Superior temporal gyrus (tissue), 1 donor: ENCODE measurements around the gene TECTA.
"Not testable (repeated sequence)": the region's sequence is repeated elsewhere in the genome, so short reads cannot be mapped to it uniquely, and the experiment has no call there.

Experiments used
- DNase-seq: peaks from one replicate; pipeline ENCODE4 v3.0.0-alpha.2; 2016; ENCODE audit errors: extremely low spot score

The TECTA gene

DNA sequence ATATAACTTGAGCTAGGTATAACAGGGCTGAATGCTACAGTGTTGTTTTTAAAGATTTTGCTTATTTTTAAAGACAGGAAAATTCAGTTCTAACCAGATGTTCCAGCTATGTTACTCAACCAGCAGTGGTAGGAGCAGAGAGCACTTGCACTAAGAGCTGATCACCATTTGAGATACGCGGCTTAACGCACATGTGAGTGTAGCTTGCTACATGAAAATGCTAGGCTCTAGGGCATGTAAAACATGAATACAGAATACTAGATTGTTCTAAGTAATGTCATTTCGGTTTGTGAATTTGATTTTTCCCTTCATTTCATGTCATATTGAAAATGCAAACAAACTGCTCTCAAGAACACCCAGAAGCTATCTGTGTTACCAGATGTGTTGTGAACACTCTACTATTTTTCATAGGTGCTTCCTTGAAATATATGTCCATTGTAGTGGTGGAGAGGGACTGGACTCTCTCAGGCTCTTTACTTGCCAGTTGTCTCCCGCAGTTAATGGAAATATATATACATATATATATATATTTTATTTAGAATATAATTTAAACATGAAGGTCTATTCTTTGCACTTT is 10.8 kb upstream of the TECTA start:
- DNase-seq, result no peak

GRCh38 chr11:121091492-121092152 is 9.4 kb upstream of the TECTA start:
- DNase-seq, result peak; percentile 25

GRCh38 chr11:121095561-121095960 is 5.5 kb upstream of the TECTA start:
- no peak for DNase-seq

GRCh38 chr11:121099364-121099763 is 1.7 kb upstream of the TECTA start:
- DNase-seq, result no peak

DNA sequence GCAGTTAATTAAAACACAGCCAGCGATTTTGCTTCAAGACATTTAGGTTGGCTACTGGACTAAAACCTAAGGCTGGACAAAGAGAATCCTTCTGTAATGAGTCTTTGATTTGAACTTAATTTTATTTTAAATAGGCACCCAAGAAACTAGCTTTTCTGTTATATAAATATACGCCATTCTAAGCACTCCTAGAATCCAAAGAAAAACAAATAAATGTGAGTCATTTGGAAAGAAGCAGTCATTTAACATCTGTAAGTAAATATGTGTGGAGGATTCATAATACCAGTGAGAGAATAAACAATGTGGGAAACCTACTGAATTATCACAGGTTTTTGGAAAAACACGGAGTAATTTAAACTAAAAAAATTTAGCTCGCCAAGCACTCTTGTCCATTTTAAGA is 1.2 kb upstream of the TECTA start:
- DNase-seq, result no peak

- DNase-seq, result no peak
Observed at GRCh38 chr11:121104312-121104762, 3.3 kb downstream of the TECTA start.

DNA sequence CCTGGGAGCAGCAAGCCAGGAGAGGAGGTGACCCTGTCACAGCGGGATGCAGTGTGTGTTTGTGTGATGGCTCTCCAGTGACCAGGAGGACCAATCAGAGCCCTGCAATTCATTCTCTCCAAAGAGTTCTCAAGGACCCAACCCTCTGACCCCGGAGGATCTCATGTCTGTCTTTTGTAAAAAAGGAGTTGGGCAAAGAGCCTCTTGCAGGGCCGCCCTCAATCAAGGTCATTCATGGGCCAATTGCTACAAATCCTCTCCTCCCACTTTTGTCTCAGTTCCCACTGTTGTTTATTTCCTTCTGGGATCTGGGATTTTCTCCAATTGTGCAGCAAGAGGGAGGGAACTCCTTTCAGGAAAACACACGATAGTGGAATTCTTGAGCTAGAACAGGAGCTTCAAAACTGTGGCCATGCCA is 4.0 kb downstream of the TECTA start:
- DNase-seq, result no peak

GRCh38 chr11:121105481-121106195 is 4.6 kb downstream of the TECTA start:
- DNase-seq, result no peak

GRCh38 chr11:121106812-121107211 is 5.8 kb downstream of the TECTA start:
- DNase-seq, result no peak

- no peak for DNase-seq
Observed at GRCh38 chr11:121108413-121108812, 7.4 kb downstream of the TECTA start.

DNA sequence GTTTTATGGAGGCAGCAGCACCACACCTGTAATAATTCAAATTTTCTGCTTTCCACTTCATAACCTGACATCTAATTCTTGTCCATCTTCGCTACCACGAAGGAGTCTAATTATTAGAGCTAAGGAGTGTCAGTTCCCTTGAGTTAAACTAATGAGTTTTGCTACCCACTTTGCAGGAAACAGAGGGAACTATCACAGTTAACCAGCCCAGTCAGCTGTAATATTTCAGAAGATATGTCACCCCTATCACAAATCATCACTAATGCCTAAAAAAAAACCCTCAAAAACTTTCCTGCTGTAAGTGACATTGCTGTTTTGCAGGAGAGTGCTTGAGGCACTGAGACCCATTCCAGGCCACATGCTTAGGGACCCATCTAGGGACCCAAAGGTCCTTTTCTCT is 8.4 kb downstream of the TECTA start:
- no peak for DNase-seq

DNA sequence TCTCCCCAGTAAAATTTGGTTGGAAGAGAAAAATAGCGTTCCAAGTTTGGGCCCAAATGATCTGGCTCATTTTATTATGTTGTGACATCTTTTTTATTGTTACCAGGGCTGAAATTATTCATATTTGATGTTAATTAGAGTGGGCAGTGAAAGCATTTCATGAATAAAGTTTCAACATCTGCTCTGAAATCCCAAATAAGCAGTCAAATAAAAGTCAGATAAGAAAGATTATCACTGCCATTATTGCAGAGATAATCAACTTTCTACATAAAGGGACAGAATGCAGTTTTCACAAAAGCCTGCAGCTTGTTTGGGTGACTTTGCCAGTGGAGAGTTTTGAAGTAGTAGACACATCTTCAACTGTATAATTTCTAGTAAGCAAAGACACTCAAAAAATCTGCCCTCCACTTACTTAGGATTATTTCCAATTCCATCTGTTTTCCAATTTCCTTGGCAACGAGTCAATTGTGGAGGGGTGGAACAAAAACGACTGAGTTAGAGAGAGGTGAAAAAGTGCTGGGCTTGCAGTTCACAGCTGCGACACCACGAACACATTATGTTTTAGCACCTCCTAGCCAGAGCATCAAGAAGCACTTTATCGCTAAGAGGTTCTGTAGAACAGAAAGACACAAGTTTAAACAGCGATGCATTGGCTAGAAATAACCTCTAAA is 9.0 kb downstream of the TECTA start:
- DNase-seq, result no peak

- DNase-seq, result no peak
Observed at GRCh38 chr11:121110871-121111724, 10.1 kb downstream of the TECTA start.

DNA sequence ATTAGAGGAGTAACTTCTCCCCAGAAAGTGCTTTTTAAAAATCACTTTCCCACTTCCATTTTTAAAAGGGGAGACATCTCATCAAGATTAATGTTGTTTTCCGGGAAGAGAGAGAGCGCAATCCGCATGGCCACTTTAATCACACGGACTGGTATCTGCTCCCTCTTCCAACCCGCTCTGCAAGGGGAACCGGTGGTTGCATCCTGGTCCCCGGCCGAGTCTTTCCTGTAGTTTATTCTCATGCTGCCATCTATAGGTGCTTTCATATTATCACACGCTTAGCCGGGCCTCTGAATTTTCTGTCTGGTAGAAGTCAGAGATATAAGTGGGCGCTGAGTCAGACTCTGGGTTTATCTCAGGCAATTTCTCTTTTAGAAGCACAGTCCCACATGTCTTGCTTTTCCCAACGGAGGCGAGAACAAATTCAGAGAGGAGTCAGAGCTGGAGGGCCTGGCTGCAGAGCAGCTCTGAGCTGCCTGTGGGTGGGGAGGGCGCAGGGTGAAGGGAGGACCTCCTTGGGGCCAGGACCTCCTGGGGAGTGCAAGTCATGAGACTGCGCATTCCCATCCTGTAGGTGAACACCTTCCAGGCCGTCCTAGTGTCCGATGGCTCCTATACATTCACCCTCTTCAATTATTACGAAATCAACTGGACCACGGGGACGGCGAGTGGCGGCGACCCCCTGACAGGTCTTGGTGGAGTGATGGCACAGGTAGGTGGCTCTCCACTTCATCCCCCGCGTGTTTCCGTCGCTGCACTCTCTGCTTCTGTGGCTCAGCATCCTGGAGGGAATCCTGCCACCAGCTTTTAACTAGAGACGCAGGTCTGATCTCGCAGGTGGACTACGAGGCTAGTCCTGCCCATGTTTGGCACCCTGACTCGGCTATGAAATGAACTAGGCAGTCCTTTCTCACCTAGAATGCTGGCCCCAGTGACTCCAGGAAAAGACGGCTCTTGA is 11.7 kb downstream of the TECTA start:
- DNase-seq, result peak; percentile 87

DNA sequence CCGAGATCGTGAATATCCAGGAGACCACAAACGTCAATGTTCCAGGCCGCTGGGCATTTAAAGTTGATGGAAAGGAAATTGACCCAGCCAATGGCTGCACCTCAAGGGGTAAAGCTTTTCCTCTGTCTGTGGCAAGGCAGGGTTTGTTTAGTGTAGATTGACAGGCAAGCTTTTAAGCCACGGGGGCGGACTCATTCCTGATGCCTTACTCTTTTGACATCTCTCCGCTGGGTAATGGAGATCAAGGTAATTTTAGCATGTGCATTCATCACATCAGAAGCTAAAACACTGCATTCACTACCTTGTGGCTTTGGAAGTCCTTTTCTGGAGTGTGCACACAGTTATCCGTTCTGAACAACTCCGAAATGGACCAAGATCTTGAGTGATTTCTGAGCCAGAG is 12.6 kb downstream of the TECTA start:
- DNase-seq, result no peak

- not testable (repeated sequence) for DNase-seq
Observed at GRCh38 chr11:121115024-121115423, 14.0 kb downstream of the TECTA start.

DNA sequence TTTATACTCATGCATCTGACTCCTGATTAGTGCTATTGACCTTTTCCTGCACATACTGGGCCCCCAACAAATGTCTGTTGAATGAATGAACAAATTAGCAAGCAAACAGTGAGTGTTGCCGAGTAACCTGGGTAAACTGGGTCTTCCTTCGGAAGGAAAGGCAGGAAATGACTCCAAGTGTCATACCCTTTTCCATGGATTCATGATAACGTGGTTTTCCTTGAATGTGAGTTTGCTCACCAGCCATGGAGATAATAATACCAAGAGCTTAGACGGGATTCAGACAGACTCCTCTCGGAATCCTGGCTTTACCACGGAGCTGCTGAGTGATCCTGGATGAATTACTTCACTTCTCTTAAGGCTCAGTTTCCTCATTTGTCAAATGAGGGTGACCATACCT is 16.7 kb downstream of the TECTA start:
- no peak for DNase-seq

DNA sequence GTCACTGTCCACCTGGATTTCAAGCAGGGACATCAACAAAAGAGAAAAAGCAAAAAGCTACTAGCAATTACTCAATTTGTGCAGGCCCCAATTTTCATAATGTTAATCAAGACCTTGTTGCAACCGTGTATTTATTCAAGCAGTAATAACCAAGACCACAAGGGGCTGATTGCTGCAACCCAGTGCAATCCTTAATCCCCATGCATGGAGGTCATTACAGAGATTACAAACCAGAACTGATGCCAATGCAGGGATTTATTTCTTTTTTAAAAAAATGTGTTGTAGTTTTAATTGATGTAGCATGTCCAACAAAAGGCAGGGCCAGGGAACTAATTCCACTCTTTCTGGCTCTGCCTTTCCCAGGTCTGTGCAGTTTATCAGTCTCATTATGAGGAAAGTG is 18.4 kb downstream of the TECTA start:
- no peak for DNase-seq

DNA sequence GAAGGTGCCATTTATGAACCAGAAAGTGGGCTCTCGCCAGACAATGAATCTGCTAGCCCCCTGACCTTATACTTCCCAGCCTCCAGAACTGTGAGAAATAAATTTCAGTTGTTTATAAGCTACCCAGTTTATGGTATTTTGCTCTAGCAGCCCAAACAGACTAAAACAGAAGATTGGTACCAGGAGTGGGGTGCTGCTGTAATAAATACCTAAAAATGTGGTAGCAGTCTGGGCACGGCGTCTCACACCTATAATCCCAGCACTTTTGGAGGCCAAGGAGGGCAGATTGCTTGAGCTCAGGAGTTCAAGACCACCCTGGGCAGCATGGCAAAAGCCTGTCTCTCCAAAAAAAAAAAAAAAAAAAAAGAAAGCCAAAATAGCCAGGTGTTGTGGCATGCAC is 21.3 kb downstream of the TECTA start:
- DNase-seq, result no peak

DNA sequence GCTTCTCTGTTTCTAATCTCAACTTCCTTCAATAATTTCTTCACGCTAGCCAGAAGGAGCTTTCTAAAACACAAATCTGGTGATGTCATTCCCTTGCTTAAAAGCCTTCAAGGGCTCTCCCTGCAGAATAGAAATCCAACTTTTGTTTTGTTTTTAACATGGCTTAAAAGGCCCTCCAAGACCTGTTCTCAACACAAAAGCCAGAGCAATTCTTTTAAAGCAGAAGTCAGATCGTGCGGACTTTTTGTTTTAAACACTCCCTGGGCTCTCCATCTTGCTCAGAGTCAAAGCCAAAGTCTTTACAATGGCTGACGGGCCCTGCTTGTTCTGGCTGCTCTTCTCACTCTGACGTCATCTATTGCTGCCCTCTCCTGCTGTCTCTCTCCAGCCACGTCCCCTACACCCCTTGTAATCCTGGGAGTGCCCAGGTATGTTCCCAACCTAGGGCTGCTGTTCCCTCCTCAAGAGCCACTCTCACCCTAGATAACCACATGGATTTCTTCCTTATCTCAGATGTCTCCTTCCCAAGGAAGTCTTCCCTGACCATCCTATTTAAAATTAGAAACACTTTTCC is 22.5 kb downstream of the TECTA start:
- no peak for DNase-seq
